GM23338 (cell line): Measurements from ENCODE around the gene ZCCHC10.

Source experiments
- CREB1 ChIP-seq: fragments of 250-450 bp; sonication (Bioruptor Pico); IDR thresholded peaks from 2 replicates; pipeline ENCODE4 v1.5.0; 2020; ENCODE audit warnings: low read depth, mild to moderate bottlenecking, moderate library complexity
- REST ChIP-seq: IDR thresholded peaks from one replicate; pipeline ENCODE4 v1.6.1; 2018; ENCODE audit warnings: antibody characterized with exemption; ENCODE audit not compliant: unreplicated experiment

- TF ChIP-seq CREB1 (CRISPR knock-in tag), result no peak
- TF ChIP-seq REST, result no peak
These were observed 26.2 kb upstream of the ZCCHC10 start for GRCh38 chr5:133052317-133053175.
